Ishikawa (cell line): ENCODE measurements around the gene TMEM107.

Source experiments
- CEBPB ChIP-seq: IDR thresholded peaks from 2 replicates; pipeline ENCODE4 v1.6.1; 2012
- CREB1 ChIP-seq: IDR thresholded peaks from 2 replicates; pipeline ENCODE4 v1.6.1; 2012; ENCODE audit warnings: low read depth
- EGR1 ChIP-seq: IDR thresholded peaks from 2 replicates; pipeline ENCODE4 v1.6.1; 2012
- EP300 ChIP-seq: IDR thresholded peaks from 2 replicates; pipeline ENCODE4 v1.6.1; 2012; ENCODE audit warnings: borderline replicate concordance
- FOXM1 ChIP-seq: IDR thresholded peaks from 2 replicates; pipeline ENCODE4 v1.6.1; 2012; ENCODE audit warnings: low read depth, borderline replicate concordance
- NFIC ChIP-seq: IDR thresholded peaks from 2 replicates; pipeline ENCODE4 v1.6.1; 2012
- RAD21 ChIP-seq: IDR thresholded peaks from 2 replicates; pipeline ENCODE4 v1.6.1; 2012; ENCODE audit warnings: low read depth
- TAF1 ChIP-seq: IDR thresholded peaks from 2 replicates; pipeline ENCODE4 v1.6.1; 2012; ENCODE audit warnings: low read depth, mild to moderate bottlenecking
- TCF12 ChIP-seq: IDR thresholded peaks from 2 replicates; pipeline ENCODE4 v1.6.1; 2012; ENCODE audit warnings: low read depth
- TEAD4 ChIP-seq: IDR thresholded peaks from 2 replicates; pipeline ENCODE4 v1.6.1; 2012
- YY1 ChIP-seq: IDR thresholded peaks from 2 replicates; pipeline ENCODE4 v1.6.1; 2012; ENCODE audit warnings: low read depth
- ZBTB7A ChIP-seq: IDR thresholded peaks from 2 replicates; pipeline ENCODE4 v1.6.1; 2012; ENCODE audit warnings: low read depth
- TF ChIP-seq, protein P1 (sequence below): IDR thresholded peaks from 2 replicates; pipeline ENCODE4 v1.6.1; 2012
- TF ChIP-seq, protein P2 (sequence below): IDR thresholded peaks from 2 replicates; pipeline ENCODE4 v1.6.1; 2012
- TF ChIP-seq, protein P3 (sequence below): IDR thresholded peaks from 2 replicates; pipeline ENCODE4 v1.6.1; 2012; ENCODE audit warnings: low read depth, mild to moderate bottlenecking

TMEM107 gene

DNA sequence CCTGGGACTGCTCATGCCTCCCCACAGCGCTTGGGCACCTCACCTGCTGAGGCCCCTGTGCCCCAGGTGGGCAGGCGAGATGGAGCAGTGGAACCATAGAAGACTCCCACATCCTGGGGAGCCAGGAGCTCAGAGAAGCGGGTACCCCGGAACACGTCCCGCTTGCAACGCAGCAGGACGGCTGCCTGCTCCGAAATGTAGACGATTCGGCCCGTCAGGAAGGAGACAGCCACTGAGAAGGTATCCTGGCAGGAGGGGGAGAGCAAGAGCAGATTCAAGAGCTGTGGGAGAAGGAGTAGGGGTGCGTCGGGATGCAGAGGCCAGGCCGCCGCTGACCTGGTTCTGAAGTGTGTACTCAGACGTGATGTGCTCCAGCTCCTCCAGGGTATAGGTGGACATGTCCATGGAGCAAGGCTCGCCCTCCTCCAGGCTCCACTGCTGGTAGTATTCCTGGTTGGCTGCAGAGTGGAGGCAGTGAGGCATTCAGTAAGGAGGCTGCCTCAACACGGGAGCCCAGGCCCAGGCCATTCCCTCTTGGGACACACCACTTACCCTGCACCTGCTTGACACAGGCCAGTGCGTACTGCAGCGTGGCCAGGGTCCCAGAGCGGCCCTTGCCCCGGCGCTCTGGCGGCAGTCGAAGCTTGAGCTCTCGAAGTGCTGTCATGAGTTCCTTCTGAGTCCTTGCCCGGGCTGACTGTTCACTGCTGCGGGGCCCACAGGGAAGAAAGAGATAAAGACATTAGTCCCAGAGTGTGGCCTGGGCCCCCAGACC is 26.6 kb downstream of the TMEM107 start:
- TF ChIP-seq TEAD4 (no peak), NFIC (no peak), CREB1 (no peak), RAD21 (no peak), EGR1 (no peak), TCF12 (no peak), EP300 (no peak), ZBTB7A (no peak), YY1 (no peak), TAF1 (no peak), CEBPB (no peak), FOXM1 (no peak)
- TF ChIP-seq, protein P1, sequence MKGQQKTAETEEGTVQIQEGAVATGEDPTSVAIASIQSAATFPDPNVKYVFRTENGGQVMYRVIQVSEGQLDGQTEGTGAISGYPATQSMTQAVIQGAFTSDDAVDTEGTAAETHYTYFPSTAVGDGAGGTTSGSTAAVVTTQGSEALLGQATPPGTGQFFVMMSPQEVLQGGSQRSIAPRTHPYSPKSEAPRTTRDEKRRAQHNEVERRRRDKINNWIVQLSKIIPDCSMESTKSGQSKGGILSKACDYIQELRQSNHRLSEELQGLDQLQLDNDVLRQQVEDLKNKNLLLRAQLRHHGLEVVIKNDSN, result no peak
- TF ChIP-seq, protein P2, sequence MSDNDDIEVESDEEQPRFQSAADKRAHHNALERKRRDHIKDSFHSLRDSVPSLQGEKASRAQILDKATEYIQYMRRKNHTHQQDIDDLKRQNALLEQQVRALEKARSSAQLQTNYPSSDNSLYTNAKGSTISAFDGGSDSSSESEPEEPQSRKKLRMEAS, result no peak
- TF ChIP-seq, protein P3, sequence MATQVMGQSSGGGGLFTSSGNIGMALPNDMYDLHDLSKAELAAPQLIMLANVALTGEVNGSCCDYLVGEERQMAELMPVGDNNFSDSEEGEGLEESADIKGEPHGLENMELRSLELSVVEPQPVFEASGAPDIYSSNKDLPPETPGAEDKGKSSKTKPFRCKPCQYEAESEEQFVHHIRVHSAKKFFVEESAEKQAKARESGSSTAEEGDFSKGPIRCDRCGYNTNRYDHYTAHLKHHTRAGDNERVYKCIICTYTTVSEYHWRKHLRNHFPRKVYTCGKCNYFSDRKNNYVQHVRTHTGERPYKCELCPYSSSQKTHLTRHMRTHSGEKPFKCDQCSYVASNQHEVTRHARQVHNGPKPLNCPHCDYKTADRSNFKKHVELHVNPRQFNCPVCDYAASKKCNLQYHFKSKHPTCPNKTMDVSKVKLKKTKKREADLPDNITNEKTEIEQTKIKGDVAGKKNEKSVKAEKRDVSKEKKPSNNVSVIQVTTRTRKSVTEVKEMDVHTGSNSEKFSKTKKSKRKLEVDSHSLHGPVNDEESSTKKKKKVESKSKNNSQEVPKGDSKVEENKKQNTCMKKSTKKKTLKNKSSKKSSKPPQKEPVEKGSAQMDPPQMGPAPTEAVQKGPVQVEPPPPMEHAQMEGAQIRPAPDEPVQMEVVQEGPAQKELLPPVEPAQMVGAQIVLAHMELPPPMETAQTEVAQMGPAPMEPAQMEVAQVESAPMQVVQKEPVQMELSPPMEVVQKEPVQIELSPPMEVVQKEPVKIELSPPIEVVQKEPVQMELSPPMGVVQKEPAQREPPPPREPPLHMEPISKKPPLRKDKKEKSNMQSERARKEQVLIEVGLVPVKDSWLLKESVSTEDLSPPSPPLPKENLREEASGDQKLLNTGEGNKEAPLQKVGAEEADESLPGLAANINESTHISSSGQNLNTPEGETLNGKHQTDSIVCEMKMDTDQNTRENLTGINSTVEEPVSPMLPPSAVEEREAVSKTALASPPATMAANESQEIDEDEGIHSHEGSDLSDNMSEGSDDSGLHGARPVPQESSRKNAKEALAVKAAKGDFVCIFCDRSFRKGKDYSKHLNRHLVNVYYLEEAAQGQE, result no peak

DNA sequence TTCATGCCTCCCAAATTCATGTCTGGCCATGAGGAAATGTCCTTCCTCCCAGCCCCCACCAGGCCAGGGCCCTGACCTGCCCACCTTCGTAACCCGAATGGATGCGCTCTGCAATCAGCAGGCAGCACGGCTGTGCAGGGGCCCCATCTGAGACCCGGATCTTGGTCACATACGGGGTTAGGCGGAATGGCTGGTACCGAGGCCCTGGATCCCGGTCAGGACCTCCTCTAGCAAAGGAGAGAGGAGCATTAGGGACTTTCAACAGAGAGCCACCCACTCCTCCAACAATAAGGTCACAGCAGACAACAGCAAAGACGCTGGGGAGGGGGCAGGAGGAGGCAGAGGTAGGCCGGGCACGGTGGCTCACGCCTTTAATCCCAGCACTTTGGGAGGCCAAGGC is 27.6 kb downstream of the TMEM107 start:
- TF ChIP-seq EGR1, result no peak
- TF ChIP-seq TEAD4, result no peak
- TF ChIP-seq, protein P2, result no peak
- no peak for TF ChIP-seq CREB1
- TF ChIP-seq TCF12, result no peak
- TF ChIP-seq FOXM1, result no peak
- TF ChIP-seq, protein P3, result no peak
- TF ChIP-seq EP300, result no peak
- no peak for TF ChIP-seq ZBTB7A
- no peak for TF ChIP-seq NFIC
- no peak for TF ChIP-seq YY1
- TF ChIP-seq CEBPB, result no peak
- no peak for TF ChIP-seq RAD21
- TF ChIP-seq TAF1, result no peak
- TF ChIP-seq, protein P1, result no peak

GRCh38 chr17:8147805-8148404 is 28.3 kb downstream of the TMEM107 start:
- TF ChIP-seq EP300, result no peak
- TF ChIP-seq, protein P3, result no peak
- TF ChIP-seq, protein P2, result no peak
- TF ChIP-seq TCF12, result no peak
- TF ChIP-seq CREB1, result no peak
- TF ChIP-seq TEAD4, result no peak
- no peak for TF ChIP-seq CEBPB
- TF ChIP-seq RAD21, result no peak
- no peak for TF ChIP-seq EGR1
- no peak for TF ChIP-seq FOXM1
- no peak for TF ChIP-seq YY1
- no peak for TF ChIP-seq ZBTB7A
- TF ChIP-seq, protein P1, result no peak
- no peak for TF ChIP-seq NFIC
- TF ChIP-seq TAF1, result no peak
